ENCODE data around the gene SETD6. TPM values are rescaled to one million over a fixed set of nuclear protein-coding genes. Genes with fewer than 3 reads are reported as not detected.

Gene SETD6
- total and polyA plus RNA-seq, 9 of the 15 experiments (the other 6 are each of a cell fraction or from before 2014, with no cell fraction given): 9.2 to 40.9 (median 19.8) TPM

DNA sequence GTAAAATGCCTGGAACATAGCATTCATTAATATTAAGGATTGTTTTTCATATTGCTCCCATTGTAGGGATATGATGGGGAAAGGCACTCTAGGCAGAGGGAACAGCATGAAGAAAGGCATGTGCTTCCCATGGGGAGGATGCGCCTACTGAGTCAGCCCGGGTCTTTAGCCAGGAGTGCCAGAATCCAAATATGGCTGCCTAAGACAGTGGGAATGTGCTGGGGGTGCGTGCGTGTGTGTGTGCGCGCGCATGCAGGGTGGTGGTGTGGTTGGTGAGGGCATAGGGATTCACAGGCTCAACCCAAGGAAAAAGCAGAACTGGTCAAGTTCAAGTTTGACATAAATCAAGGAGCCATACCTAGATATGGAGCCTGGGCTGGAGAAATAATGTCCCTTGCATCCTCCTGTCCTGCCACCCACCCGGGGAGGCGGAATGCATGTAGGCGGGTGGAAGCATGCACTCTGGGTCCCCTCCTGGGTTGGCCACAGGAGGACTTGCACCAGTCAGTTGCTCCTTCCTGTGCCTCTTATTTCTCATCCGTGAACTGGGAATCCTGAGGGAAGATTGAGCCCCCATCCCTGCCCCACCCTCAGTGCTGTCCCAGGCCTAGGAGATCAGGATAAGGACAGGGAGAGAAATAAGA lies 34.0 kb upstream of the SETD6 start:
- Histone ChIP-seq H4K20me1 (replicated peaks; ENCODE audit: control insufficient read depth, insufficient read depth, low read length) (no peaks in the 10 kb centered on the region), H3K9ac (ENCODE audit: insufficient read depth in 1 of 2, low read depth in 2 of 2, low read length in 2 of 2) (no peak overlapping the region), H3K27ac (ENCODE audit: extremely low read depth, low read depth, low read length) (no peak overlapping the region), H3K9me3 (replicated peaks; ENCODE audit: control insufficient read depth, insufficient read depth, low read depth, low read length) (no peaks in the 10 kb centered on the region), H3K4me1 (replicated peaks in 1 of 2; ENCODE audit: control insufficient read depth in 2 of 2, insufficient read depth in 2 of 2, low read length in 2 of 2) (no peaks in the 10 kb centered on the region), H3K79me2 (ENCODE audit: control insufficient read depth, insufficient read depth, low read length) (no peaks in the 10 kb centered on the region), H3K4me2 (ENCODE audit: insufficient read depth, low read length) (no peak overlapping the region), H3K27me3 (ENCODE audit: control insufficient read depth in 2 of 2, insufficient read depth in 2 of 2, low read length in 2 of 2) (peaks cover 4 to 50% of the 10 kb centered on the region in 2 experiments; a peak in 4 of 5 replicates), H3K4me3 (no peak overlapping the region), H2AFZ (ENCODE audit: low read depth, low read length) (no peak overlapping the region), H3K9me1 (ENCODE audit: control insufficient read depth, insufficient read depth, low read length) (no peaks in the 10 kb centered on the region), H3K36me3 (ENCODE audit: control insufficient read depth, insufficient read depth, low read length) (no peaks in the 10 kb centered on the region)
- no TSS peak for BruUV-seq (replicated peaks)
- POLR2A ChIA-PET: interaction anchor here (0.6 kb wide), 2 partner anchors 11 to 250 kb away, joined by 3 read pairs; no protein-coding TSS in a partner anchor
- ATAC-seq (no peak), DNase-seq (ENCODE audit: extremely low read depth in 1 of 4, low spot score in 3 of 4) (no peak), FAIRE-seq (no peak)
- CTCF ChIA-PET (ENCODE audit: low intra/inter-chr PET ratio): no interaction called here
- in situ Hi-C loops (cut with MboI): no loop called here
- peak; percentile 15; the same call in 1 of the 2 replicates for TF ChIP-seq SPI1 (IDR thresholded peaks at IDR 0.05; ENCODE audit: borderline replicate concordance, low read depth, low read length)
- peak in 1 of 2 experiments; percentile 20; a peak in 1 of 4 replicates for TF ChIP-seq NRF1 (conservative IDR thresholded peaks at IDR 0.05 in 1 of 2, IDR thresholded peaks at IDR 0.05 in 1 of 2)
- no peak for TF ChIP-seq ELF2 (CRISPR knock-in tag; IDR thresholded peaks at IDR 0.05)
- intact Hi-C loops (cut with micrococcal nuclease): loop anchor here (10.0 kb wide), 2 partner anchors 357 to 577 kb away; partner anchors contain the start of gene CFAP20
- WGBS (ENCODE audit: insufficient coverage, low coverage, missing lambda C conversion rate): 13% methylated on average over 11 of the region's 11 CpGs

DNA sequence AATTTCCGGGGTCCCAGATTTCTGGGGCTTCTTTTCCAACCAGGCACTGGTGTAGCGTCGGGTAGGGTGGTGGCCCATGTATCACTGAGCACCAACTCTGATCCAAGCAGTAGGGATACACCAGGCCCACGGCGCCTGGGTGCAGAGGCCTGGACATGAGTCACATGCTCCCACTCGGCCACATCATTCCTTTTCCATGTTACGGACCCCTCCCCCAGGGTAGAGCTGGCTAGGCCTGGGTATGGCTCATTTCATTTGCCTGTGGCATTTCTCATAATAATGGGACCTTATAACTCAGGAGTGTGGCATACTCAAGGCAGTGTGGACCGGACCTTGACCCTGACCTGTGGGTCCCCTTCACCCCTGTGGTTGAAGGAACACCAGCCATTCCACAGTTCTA lies 33.4 kb upstream of the SETD6 start:
- Histone ChIP-seq H3K27ac (ENCODE audit: extremely low read depth, low read depth, low read length) (no peak overlapping the region), H3K4me2 (ENCODE audit: insufficient read depth, low read length) (no peak overlapping the region), H2AFZ (ENCODE audit: low read depth, low read length) (no peak overlapping the region), H3K27me3 (ENCODE audit: control insufficient read depth in 2 of 2, insufficient read depth in 2 of 2, low read length in 2 of 2) (peaks cover 4 to 50% of the 10 kb centered on the region in 2 experiments; a peak in 4 of 5 replicates), H3K9me3 (replicated peaks; ENCODE audit: control insufficient read depth, insufficient read depth, low read depth, low read length) (no peaks in the 10 kb centered on the region), H3K4me3 (no peak overlapping the region), H3K9me1 (ENCODE audit: control insufficient read depth, insufficient read depth, low read length) (no peaks in the 10 kb centered on the region), H3K4me1 (replicated peaks in 1 of 2; ENCODE audit: control insufficient read depth in 2 of 2, insufficient read depth in 2 of 2, low read length in 2 of 2) (no peaks in the 10 kb centered on the region), H4K20me1 (replicated peaks; ENCODE audit: control insufficient read depth, insufficient read depth, low read length) (no peaks in the 10 kb centered on the region), H3K36me3 (ENCODE audit: control insufficient read depth, insufficient read depth, low read length) (no peaks in the 10 kb centered on the region), H3K9ac (ENCODE audit: insufficient read depth in 1 of 2, low read depth in 2 of 2, low read length in 2 of 2) (no peak overlapping the region), H3K79me2 (ENCODE audit: control insufficient read depth, insufficient read depth, low read length) (no peaks in the 10 kb centered on the region)
- DNase-seq (ENCODE audit: extremely low read depth in 1 of 4, low spot score in 3 of 4) (no peak), FAIRE-seq (no peak), ATAC-seq (no peak; the same call in 1 of the 3 replicates)
- in situ Hi-C loops (cut with MboI): no loop called here
- 10% methylated on average over 8 of the region's 8 CpGs for WGBS (ENCODE audit: insufficient coverage, low coverage, missing lambda C conversion rate)
- intact Hi-C loops (cut with micrococcal nuclease): loop anchor here (10.0 kb wide), 2 partner anchors 357 to 577 kb away; partner anchors contain the start of gene CFAP20
- ChIA-PET POLR2A (no interaction called here), CTCF (ENCODE audit: low intra/inter-chr PET ratio) (no interaction called here)
- BruUV-seq (replicated peaks): no TSS peak
- no peak for TF ChIP-seq ZNF280A (IDR thresholded peaks at IDR 0.05; ENCODE audit: low read depth, partially characterized antibody)
- no peak for TF ChIP-seq DNMT1 (IDR thresholded peaks at IDR 0.05)
- no peak for TF ChIP-seq SRSF7 (optimal IDR thresholded peaks at IDR 0.05; ENCODE audit: low read depth, low read length)
- TF ChIP-seq ZNF197 (CRISPR knock-in tag; IDR thresholded peaks at IDR 0.05; ENCODE audit: low read depth): no peak
- TF ChIP-seq EP300 (IDR thresholded peaks at IDR 0.05; ENCODE audit: low read length): no peak
- TF ChIP-seq E2F4 (CRISPR knock-in tag; IDR thresholded peaks at IDR 0.05; ENCODE audit: low read depth): no peak
- no peak for TF ChIP-seq LEF1 (IDR thresholded peaks at IDR 0.05)
- TF ChIP-seq ZNF347 (CRISPR knock-in tag; IDR thresholded peaks at IDR 0.05; ENCODE audit: low read depth): no peak
- no peak for TF ChIP-seq MEIS2 (IDR thresholded peaks at IDR 0.05; ENCODE audit: partially characterized antibody)
- no peak for TF ChIP-seq ZNF134 (CRISPR knock-in tag; conservative IDR thresholded peaks at IDR 0.05)
- TF ChIP-seq GATAD2B (IDR thresholded peaks at IDR 0.05; ENCODE audit: borderline replicate concordance): no peak
- TF ChIP-seq C11orf30 (IDR thresholded peaks at IDR 0.05; ENCODE audit: low read depth): no peak
